GM21447 (cell line): ENCODE results near the gene RFESD.
A peak's percentile ranks its signal among the peaks of the same experiment; 100 is the strongest.
"Not testable (repeated sequence)": the region's sequence is repeated elsewhere in the genome, so short reads cannot be mapped to it uniquely, and the experiment has no call there.

Source experiments
- ATAC-seq: cut with Tn5 transposase; IDR thresholded peaks from one replicate; pipeline ENCODE4 v1.9.1; 2021; ENCODE audit not compliant: unreplicated experiment

The RFESD gene

DNA sequence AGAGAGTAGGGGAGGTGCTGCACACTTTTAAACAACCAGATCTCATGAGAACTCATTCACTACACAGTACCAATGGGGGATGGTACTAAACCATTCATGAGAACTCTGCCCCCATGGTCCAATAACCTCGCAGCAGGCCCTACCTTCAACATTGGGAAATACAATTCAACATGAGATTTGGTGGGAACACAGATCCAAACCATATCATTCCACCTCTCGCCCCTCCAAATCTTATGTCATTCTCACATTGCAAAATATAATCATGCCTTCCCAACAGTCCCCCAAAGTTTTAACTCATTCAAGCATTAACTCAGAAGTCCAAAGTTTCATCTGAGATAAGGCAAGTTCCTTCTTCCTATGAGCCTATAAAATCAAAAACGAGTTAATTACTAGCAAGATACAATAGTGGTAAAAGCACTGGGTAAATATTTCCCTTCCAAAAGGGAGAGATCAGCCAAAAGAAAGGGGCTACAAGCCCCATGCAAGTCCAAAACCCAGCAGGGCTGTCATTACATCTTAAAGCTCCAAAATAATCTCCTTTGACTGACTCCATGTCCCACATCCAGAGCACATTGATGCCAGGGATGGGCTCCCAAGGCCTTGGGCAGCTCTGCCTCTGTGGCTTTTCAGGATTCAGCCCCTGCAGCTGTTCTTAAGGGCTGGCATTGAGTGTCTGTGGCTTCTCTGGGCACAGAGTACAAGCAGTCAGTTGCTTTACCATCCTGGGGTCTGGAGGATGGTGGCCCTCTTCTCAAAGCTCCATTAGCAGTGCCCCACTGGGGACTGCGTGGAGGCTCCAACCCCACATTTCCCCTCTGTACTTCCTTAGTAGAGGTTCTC is 18.4 kb upstream of the RFESD start:
- no peak for ATAC-seq

DNA sequence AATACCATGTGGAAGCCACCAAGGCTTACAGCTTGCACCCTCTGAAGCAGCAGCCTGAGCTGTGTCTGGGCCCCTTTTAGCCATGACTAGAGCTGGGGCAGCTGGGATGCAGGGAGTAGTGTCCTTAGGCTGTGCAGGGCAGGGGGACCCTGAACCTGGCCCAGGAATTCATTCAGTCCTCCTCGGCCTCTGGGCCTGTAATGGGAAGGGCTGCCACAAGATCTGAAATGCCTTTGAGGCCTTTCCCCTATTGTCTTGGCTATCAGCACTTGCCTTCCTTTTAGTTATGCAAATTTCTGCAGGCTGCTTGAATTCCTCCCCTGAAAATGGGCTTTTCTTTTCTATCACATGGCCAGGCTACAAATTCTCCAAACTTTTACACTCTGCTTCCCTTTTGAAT is 17.6 kb upstream of the RFESD start:
- ATAC-seq, result no peak

DNA sequence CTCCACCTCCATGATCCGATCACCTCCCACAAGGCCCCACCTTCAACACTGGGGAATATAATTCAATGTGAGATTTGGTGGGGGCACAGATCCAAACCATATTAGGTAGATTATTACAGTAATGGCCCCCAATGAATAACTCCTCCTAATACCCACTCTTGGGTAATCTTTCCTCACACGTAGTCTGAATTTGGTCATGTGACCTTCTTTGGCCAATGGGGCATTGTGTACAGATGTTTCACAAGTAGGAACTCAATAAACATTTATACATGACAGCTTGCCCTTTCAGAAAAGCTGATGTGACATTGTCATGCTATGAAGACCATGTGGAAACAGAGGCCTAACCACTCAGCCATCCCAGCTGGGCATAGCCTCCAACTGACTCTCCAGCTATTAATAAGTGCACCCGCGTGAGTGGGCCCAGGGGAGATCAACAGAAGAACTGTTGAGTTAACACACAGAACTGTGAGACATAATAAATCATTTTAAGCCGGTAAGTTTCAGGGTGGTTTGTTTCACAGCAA is 16.1 kb upstream of the RFESD start:
- ATAC-seq, result no peak

DNA sequence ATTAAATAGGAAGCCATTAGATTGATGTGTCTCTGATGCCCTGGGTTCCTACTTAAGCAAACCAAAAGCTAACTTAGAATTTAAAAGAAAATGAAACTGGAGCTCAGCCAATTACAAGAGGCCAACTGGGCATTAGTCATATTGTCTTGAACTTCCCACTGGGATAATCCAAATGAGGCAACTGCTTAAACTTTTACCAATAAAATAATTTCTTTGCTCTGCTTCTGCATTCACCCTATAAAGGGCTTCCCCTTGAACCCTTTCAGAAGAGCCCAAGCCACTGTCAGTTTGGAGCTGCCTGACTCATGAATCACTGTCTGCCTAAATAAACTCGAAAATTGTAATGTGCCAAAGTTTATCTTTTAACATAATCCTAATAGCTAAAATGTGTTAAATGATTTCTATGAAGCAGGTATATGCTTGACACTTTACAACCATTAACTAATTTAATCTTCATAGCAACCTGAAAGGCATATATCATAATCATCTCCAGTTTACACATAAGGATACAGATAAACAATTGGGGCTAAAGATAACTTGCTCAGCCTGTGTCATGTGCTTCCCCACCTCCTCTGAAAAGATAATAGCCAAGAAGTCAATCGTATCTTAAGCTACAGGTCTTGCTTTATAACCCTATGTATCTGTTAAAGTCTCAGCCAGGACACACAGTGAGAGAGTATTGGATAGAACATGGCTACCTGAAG is 15.2 kb upstream of the RFESD start:
- no peak for ATAC-seq

DNA sequence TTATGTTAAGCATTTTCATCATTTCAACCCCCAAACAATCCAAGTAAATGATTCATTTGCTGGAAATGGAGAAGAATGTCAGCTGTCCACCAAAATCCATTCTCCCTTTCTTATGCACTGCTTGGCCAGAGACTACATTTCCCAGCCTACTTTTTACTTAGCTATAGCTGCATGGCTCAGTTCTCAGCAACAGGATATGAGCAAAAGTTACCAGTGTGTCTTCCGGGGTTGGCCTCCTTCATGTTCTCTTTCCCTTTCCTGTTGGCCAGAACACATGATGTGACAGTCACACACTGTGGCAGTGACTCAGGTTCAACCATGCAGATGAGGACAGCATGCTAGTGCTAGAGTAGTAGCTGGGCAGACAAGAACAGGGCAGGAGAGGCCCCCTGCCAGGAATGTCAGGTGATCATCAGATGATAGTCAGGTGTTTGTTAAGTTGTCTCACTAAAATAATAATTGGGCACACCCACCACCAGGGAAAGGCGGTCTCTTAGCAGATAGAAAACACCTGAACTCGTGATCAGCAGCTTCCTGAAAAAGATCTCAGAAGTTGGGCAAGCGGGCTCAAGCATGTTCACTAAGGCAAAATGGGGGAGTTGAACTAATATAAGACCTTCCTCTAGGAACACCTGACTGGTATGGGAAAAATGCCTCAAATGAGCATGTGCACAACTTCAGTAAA is 14.4 kb upstream of the RFESD start:
- peak; percentile 92 for ATAC-seq

DNA sequence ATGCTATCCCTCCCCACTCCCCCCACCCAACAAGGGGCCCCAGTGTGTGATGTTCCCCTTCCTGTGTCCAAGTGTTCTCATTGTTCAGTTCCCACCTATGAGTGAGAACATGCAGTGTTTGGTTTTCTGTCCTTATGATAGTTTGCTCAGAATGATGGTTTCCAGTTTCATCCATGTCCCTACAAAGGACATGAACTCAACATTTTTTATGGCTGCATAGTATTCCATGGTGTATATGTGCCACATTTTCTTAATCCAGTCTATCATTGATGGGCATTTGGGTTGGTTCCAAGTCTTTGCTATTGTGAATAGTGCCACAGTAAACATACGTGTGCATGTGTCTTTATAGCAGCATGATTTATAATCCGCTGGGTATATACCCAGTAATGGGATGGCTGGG is 13.6 kb upstream of the RFESD start:
- ATAC-seq, result not testable (repeated sequence)

DNA sequence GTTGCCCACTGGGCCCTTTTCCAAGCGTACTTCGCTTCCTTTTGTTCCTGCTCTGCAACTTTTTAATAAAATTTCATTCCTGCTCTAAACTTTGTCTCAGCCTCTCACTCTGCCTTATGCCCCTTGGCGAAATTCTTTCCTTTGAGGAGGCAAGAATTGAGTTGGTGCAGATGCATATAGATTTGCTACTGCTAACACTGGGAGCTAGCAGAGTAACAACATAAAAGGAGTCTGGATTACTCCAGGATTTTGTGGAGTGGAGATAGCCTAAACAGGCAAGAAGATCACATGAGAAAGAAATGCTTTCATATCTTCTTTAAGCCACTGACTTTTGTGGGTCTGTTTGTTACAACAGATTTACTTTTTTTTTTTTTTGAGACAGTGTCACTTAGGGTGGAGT is 12.9 kb upstream of the RFESD start:
- ATAC-seq, result no peak

DNA sequence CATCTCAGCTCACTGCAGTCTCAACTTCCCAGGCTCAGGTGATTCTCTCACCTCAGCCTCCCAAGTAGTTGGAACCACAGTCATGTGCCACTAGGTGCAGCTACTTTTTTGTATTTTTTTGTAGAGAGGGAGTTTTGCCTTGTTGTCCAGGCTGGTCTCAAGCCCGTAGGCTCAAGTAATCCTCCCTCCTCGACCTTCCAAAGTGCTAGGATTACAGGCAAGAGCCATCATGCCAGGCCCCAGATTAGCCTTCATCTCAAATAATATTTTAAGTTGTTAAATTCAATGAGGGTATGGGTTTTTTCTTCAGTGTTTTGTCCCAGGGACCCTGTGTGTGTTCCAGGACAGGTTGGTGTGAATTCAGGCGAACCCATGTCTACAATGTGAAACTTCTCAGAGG is 12.5 kb upstream of the RFESD start:
- no peak for ATAC-seq

DNA sequence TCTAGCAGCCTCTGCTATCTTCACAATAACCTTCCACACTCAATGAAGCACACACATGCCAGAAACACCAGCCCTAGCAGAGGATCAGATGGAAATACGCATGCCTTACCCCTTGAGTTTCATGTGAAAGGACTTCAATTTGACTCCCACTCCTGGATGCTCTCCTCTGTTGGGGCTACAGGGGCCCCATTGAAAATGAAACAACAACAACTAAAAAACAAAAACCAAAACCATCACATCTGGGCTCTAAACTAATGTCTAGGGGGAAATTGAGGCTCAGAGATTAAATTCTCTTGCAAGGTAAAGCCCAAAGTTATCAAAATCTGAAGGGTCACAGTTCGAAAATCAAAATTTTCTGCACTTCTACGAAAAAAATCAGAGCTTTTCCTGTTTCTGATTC is 7.9 kb upstream of the RFESD start:
- no peak for ATAC-seq

DNA sequence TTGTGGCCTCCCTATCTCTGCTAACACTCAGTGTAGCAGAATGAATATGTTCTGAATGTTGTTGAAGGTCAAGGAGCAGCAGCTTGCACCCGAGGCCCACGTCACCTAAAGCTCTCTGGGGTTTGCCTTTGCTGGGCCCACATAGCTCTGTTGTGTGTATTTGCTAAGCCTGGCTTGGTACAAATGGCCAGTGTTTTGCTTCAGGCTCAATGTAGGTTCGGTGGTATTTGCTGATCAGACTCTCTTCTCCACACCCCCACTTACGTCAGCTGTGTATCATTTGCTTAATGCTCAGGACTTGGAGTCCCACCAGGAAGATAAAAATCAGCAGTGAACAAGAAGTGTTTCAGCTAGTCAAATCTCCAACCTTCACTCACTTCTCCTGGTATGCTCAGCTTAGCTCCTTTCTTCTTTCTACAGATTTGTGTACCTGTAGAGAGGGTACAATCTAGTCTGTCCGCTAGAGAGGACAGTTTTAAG is 4.8 kb upstream of the RFESD start:
- ATAC-seq, result no peak

DNA sequence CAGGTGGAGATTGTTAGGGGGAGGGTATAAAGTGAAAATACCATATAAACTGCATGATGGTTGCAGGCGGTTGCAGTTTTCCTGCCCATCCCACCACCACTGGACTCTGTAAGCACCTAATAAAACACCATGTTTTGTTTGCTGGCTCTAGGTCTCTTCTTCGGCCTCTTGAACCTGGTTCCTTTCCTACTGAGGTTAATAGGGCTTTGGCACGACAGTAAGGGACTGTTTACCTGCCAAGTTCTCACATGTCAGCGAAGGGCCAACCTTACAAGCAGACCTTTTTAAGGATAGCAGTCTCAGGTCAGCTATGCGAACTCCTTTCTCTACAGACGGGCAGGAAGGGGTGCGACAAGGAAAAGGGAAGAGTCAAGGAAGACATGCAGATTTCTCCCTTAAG is 3.4 kb upstream of the RFESD start:
- no peak for ATAC-seq

DNA sequence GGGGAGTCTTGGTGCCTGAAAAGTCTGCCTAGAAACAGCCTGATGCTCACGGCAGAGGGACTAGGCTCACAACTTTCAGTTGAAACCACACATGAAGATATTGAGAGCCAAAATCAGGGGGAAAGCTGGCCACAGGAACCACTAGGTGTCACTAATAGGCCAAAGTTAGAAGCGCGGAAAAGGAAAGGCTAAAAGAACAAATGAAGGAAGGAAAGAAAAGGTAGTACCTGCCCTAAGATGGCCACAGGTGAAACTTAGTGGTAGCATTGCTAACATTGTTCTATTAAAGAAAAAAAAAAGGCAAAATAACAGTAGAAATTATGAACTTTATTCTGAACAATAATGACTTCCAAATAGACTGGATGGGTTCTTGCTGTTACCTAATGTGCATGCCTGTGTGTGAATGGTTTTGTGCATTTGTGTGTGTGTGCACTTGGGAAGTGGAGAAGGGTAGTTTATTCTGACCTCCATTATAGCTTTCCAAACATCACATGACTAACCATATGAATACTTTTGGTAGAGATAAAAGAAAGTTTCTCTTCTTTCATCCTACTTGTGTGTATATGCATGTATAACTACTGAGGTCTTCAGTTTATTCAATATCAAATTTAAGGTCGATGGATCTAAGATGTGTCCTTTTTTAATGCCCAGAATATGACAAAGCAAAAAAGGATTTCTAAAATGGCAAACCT is 2.1 kb upstream of the RFESD start:
- peak; percentile 42 for ATAC-seq

DNA sequence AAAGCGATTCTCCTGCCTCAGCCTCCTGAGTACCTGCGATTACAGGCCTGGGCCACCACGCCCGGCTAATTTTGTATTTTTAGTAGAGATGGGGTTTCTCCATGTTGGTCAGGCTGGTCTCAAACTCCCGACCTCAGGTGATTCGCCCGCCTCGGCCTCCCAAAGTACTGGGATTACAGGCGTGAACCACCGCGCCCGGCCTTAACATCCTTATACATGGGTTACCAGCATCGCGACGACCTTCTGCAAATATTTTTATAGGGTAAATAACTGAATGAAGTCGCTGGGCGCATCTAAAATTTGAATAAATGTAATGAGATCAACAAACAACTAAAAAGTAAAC is 380 bp upstream of the RFESD start:
- not testable (repeated sequence) for ATAC-seq

DNA sequence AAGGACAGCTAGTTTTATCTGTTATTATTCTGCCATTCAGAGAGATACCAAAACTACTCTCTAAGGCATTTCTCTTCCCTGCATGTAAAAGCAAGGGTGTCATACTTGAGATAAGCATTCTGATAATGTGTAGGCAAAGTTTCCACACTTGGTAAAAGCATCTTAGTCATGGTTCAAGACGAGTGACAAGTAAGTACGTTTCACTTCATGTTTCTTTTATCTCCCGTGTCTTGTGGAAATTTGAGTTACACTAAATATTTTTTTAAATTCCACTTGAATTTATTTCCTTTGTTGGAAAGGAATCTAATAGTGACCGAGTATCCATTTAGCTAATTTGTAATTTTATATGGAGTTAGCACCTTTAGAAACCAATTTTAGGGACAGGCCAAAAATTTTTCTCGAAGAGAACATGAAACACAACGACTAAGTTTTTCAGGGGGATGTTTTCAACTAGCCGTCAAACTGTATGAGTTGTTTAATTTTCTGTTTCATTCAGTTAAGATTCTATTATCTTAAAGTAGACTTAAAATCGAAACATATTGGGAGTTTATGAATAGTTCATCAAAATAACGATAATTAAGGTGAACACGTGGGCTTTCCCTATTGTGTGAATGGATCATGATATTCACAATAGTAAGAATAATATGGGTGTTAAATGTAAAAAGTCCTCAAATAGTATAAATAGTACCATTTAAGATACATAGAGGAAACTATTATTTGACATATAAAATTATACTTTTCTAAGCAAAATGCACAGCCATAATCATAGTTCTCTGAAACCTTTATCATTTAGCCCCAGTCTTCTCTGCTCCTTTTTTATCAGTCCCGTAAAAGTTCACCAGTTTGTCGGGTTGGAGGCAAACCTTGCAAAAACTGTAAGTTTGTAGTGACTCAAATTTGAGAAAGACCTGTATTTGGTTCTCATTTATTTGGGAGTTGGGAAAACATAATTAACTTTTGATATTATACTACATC is 1.6 kb downstream of the RFESD start:
- ATAC-seq, result no peak

DNA sequence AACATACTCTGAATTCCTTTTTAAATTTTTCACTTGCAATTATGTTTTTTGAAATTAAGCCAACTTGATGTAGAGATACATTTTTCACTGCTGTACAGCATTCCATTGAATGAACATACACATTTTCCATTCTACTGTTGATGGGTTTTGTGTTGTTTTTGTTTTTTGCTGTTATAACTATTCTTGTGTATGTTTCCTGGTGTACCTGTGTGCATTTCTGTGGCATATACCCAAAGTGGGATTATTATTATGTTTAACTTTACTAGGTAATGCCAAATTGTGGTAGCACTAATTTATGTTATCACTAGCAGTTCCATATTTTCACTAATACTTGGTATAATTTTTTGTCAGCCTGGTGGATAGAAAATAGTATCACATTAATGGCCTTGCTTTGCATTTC is 2.7 kb downstream of the RFESD start:
- ATAC-seq, result no peak

DNA sequence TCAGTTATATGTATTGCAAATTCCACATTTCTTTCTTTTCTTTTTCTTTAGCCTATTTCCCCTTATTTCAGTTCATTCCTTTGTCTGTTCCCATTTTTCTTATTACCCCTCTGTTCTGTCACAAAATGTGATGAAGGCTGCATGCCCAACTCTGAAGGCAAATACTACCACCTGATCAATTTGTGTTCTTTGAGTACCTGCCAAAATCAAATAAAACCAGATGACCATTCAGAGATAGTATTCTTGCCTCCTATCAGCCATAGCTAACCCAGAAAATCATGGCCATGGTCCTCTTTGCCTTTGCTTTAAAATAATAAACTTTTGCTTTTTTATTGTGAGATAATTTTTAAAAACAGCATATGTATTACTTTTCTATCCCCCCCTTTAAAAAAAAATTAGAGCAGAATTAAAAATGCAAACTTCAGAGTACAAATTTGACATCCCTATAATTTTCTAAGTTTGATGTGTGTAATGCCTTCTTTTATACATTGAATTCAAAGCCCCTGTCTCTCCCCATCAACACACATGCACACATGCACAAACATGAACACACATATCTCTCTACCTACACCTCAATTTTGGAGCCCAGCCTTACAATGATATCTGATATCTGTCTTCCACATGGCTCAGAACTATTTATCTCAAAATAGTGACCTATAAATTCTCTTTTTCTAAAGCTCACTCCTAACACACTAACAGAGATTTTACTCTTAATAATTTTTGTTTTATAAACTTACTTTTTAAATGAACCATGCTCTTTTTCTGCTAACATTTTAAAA is 3.5 kb downstream of the RFESD start:
- ATAC-seq, result no peak

DNA sequence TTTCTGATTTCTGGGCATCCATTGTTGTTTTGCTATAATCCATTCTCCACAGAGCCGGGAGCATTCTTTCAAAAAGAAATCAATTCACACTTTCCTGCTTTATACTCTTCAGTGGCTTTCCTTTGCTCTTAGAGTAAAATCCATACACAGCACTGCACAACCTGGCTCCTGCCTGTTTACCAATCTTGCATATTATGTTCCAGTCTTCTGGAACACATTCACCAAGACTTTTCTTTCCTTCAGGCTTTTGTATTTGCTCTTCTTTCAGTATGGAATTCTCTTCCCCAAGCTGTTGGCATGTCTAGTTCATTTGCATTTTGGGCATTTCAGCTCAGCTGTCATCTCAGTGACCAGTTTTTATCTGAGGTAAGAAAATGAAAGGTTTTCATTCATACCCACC is 6.3 kb downstream of the RFESD start:
- ATAC-seq, result no peak

DNA sequence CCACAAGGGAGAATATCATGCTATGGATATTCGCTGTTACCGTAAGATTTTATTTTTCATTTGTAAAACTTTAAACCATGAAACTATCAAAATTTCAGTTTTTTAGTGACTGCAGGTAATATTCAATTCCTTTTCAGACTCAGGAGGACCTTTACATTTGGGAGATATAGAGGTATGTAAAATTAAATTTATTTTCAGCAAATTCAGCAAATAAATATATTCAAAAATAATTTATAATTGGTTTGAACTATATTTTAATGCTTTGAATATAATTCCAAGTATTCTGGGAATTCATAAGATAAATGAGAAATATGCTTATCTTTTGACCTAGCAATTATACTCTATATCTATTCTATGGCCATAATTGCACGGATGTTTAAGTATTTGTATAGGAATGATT is 7.6 kb downstream of the RFESD start:
- no peak for ATAC-seq

DNA sequence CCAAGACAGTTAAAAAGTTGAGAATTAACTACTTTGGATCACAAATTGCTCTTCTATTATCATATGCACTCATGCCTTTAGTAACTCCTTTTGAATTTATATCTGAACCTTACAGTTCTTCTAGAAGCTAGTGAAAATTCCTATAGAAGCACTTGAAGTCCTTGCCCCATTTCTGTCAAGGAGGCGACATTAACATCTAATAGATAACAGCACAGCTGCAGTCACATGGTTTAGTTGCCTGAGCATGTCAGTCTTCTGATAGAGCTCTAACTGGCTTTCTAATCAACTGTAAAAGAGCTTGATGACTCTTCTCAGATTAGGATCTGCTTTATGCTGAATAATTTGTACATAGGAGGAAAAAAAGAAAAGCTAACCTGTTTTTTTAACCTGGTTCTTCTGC is 9.0 kb downstream of the RFESD start:
- ATAC-seq, result no peak
